GM12801 (cell line): Measurements from ENCODE around the gene FUT1.

Experiments
- CTCF ChIP-seq: IDR thresholded peaks from one replicate; pipeline ENCODE4 v1.5.1; 2011; ENCODE audit warnings: control low read depth; ENCODE audit not compliant: insufficient read length; ENCODE audit errors: extremely low read depth

FUT1 gene

GRCh38 chr19:48750351-48750750, 2.1 kb downstream of the FUT1 start:
- TF ChIP-seq CTCF: no peak

GRCh38 chr19:48749571-48750198, 2.8 kb downstream of the FUT1 start:
- no peak for TF ChIP-seq CTCF

- TF ChIP-seq CTCF: no peak
Measured at GRCh38 chr19:48746738-48747575, 5.5 kb downstream of the FUT1 start, which contains the start of gene IZUMO1. IZUMO1 (minus strand) TSS chr19:48746909; CDS start chr19:48745859, 1,050 bp downstream.

- no peak for TF ChIP-seq CTCF
Measured at GRCh38 chr19:48746110-48746509, 6.3 kb downstream of the FUT1 start.

- no peak for TF ChIP-seq CTCF
Measured at GRCh38 chr19:48745208-48745995, 7.0 kb downstream of the FUT1 start.

- no peak for TF ChIP-seq CTCF
Measured at GRCh38 chr19:48742096-48742495, 10.3 kb downstream of the FUT1 start.

- no peak for TF ChIP-seq CTCF
Measured at GRCh38 chr19:48741129-48741999, 11.1 kb downstream of the FUT1 start.
